ENCODE measurements around the gene PSORS1C2. TPM values are rescaled to one million over a fixed set of nuclear protein-coding genes. Genes with fewer than 3 reads are reported as not detected.

The PSORS1C2 gene
- total and polyA plus RNA-seq, 2 donors (not counting 3 experiments of a cell fraction or from before 2014, with no cell fraction given) = not detected

DNA sequence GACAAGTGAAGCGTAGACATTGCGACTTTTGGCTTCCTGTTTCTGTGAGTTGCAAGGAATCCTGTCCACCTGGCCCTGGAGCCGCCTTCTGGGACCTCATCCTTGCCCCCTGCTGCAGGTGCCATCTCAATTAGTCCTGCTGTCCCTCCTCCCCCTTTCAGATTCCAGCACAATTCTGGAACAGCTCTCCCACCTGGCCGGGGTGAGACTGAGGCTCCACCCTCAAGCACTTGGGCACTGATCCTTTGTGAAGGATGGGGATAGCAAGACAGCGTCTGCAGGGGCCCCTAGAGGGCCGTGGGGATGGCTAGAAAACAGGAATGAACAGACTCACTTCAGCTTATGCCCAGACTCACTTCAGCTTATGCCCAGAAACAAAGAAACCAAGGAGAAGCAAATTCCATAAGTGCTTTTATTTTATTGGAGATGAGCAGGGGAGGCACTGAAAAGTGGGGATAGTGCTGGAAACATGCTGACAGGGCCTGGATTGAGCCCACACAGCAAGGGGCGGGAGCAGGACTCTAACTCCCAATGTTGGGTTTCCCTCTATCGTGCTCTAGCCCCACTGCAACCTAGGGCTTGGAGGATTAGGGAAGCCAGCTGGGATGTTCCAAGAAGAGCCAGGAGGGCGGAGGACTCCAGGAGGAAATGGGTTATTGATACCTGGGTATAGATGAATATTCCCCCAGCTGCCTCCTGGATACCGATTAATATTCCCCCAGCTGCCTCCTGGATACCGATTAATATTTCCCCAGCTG is 27.9 kb downstream of the PSORS1C2 start:
- ChIA-PET CTCF (interaction anchor here (0.7 to 1.7 kb wide), 2 partner anchors 24 to 41 kb away, joined by 3 to 10 read pairs; no protein-coding TSS in a partner anchor), POLR2A (no interaction called here)
- no peaks in the 10 kb centered on the region for H3K9me3 ChIP-seq (replicated peaks; ENCODE audit: control insufficient read depth, insufficient read depth, low read length)
- H3K27me3 ChIP-seq (ENCODE audit: control insufficient read depth in 2 of 2, insufficient read depth in 2 of 2, low read length in 2 of 2) = peaks cover 5 to 15% of the 10 kb centered on the region in 2 experiments
- no peak overlapping the region for H3K4me3 ChIP-seq (replicated peaks in 1 of 3; ENCODE audit: insufficient read depth in 1 of 3, low read depth in 1 of 3, low read length in 3 of 3)
- no peaks in the 10 kb centered on the region for H3K79me2 ChIP-seq (ENCODE audit: control insufficient read depth, insufficient read depth, low read length)
- peaks cover 21% of the 10 kb centered on the region for H3K4me1 ChIP-seq (ENCODE audit: control insufficient read depth, extremely low read depth, insufficient read depth, low read length)
- no peaks in the 10 kb centered on the region for H3K9me1 ChIP-seq (replicated peaks; ENCODE audit: control insufficient read depth, extremely low read depth, insufficient read depth, low read length)
- BruUV-seq (replicated peaks) = no TSS peak
- H3K4me2 ChIP-seq (ENCODE audit: insufficient read depth, low read length) = no peak overlapping the region
- no peak overlapping the region for H2AFZ ChIP-seq (ENCODE audit: low read depth, low read length)
- dilution Hi-C loops (cut with MboI; ENCODE audit: extremely low pct_ligation_motif_present, low sequenced_read_pairs) (no loop called here), intact Hi-C loops (cut with micrococcal nuclease) (no loop called here)
- H4K20me1 ChIP-seq (replicated peaks; ENCODE audit: control insufficient read depth, extremely low read depth, insufficient read depth, low read length) = no peaks in the 10 kb centered on the region
- DNase-seq (ENCODE audit: low read depth, low spot score) (no peak), FAIRE-seq (no peak)
- TF ChIP-seq MYC (IDR thresholded peaks at IDR 0.05; ENCODE audit: low read depth, low read length) (no peak), FOS (IDR thresholded peaks at IDR 0.05; ENCODE audit: borderline replicate concordance, insufficient read depth, low read length) (no peak), EZH2 (IDR thresholded peaks at IDR 0.05; ENCODE audit: borderline replicate concordance, low read depth, low read length, severe bottlenecking) (no peak), POLR2AphosphoS5 (IDR thresholded peaks at IDR 0.05; ENCODE audit: insufficient read depth, low read depth, low read length) (no peak), JUN (IDR thresholded peaks at IDR 0.05; ENCODE audit: borderline replicate concordance, insufficient read depth, insufficient read length, low read depth) (no peak), GATA2 (IDR thresholded peaks at IDR 0.05; ENCODE audit: insufficient read depth, insufficient read length, low read depth, low read length) (no peak), POLR2A (IDR thresholded peaks at IDR 0.05; ENCODE audit: low read depth, low read length) (no peak)
- TF ChIP-seq, protein P1, sequence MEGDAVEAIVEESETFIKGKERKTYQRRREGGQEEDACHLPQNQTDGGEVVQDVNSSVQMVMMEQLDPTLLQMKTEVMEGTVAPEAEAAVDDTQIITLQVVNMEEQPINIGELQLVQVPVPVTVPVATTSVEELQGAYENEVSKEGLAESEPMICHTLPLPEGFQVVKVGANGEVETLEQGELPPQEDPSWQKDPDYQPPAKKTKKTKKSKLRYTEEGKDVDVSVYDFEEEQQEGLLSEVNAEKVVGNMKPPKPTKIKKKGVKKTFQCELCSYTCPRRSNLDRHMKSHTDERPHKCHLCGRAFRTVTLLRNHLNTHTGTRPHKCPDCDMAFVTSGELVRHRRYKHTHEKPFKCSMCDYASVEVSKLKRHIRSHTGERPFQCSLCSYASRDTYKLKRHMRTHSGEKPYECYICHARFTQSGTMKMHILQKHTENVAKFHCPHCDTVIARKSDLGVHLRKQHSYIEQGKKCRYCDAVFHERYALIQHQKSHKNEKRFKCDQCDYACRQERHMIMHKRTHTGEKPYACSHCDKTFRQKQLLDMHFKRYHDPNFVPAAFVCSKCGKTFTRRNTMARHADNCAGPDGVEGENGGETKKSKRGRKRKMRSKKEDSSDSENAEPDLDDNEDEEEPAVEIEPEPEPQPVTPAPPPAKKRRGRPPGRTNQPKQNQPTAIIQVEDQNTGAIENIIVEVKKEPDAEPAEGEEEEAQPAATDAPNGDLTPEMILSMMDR (IDR thresholded peaks at IDR 0.05; ENCODE audit: extremely low read depth in 1 of 2, insufficient read depth in 1 of 2, low read depth in 1 of 2, low read length in 2 of 2) = no peak
- TF ChIP-seq, protein P2, sequence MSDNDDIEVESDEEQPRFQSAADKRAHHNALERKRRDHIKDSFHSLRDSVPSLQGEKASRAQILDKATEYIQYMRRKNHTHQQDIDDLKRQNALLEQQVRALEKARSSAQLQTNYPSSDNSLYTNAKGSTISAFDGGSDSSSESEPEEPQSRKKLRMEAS (IDR thresholded peaks at IDR 0.05; ENCODE audit: insufficient read depth, insufficient read length) = no peak
- no peak overlapping the region for H3K9ac ChIP-seq (replicated peaks; ENCODE audit: extremely low read depth, insufficient read depth, low read length)
- no peak overlapping the region for H3K27ac ChIP-seq (ENCODE audit: insufficient read depth, low read depth, low read length)
- H3K36me3 ChIP-seq (ENCODE audit: control insufficient read depth in 2 of 2, extremely low read depth in 1 of 2, insufficient read depth in 2 of 2, low read length in 2 of 2) = no peaks in the 10 kb centered on the region
